Activated CD4-positive, alpha-beta T cell treated with anti-CD3 and anti-CD28 coated beads, Interleukin-2, amount 10 ng/mL, durations not matched to agents 7 days and 5 days (primary cell): Measurements from ENCODE around the gene SEMA4F. TPM values are rescaled to one million over a fixed set of nuclear protein-coding genes. Genes with fewer than 3 reads are reported as not detected.
A peak's percentile ranks its signal among the peaks of the same experiment; 100 is the strongest.

Source experiments
- CTCF ChIA-PET: fragments of 350-600 bp; sonication (Branson Sonifier 250); formaldehyde crosslinking; loops from one replicate; lab custom pipeline; 2021; ENCODE audit warnings: antibody characterized with exemption; lab: Charles Lee
- POLR2A ChIA-PET: fragments of 350-600 bp; sonication (Branson Sonifier 250); formaldehyde crosslinking; loops from one replicate; lab custom pipeline; 2021; ENCODE audit warnings: antibody characterized with exemption; lab: Charles Lee
- DNase-seq: peaks from one replicate; pipeline ENCODE4 v3.0.0-alpha.2; 2020
- H3K27ac Mint-ChIP-seq: one replicate; pipeline ENCODE4 v1.8.0; 2021; ENCODE audit warnings: mild to moderate bottlenecking, moderate library complexity, mixed read lengths
- H3K27me3 Mint-ChIP-seq: one replicate; pipeline ENCODE4 v1.8.0; 2021; ENCODE audit warnings: mixed read lengths
- H3K36me3 Mint-ChIP-seq: one replicate; pipeline ENCODE4 v1.8.0; 2021; ENCODE audit warnings: low read depth, mixed read lengths
- H3K4me1 Mint-ChIP-seq: one replicate; pipeline ENCODE4 v1.8.0; 2021; ENCODE audit warnings: mixed read lengths
- H3K4me3 Mint-ChIP-seq: one replicate; pipeline ENCODE4 v1.8.0; 2021; ENCODE audit warnings: mild to moderate bottlenecking, moderate library complexity, mixed read lengths
- H3K9me3 Mint-ChIP-seq: one replicate; pipeline ENCODE4 v1.8.0; 2021; ENCODE audit warnings: mixed read lengths
- total RNA-seq, 2 experiments: library from RNA; stranded (reverse); gene quantifications; one replicate each; pipeline ENCODE4 v1.2.3, GENCODE V29; 2021

Gene SEMA4F
- total RNA-seq, 2 experiments from 2014 or later, result 6.5 to 8.3 TPM

GRCh38 chr2:74673826-74674528 is 19.9 kb downstream of the SEMA4F start:
- Mint-ChIP-seq H3K4me3 (no peak overlapping the region), H3K9me3 (no peaks in the 10 kb centered on the region), H3K36me3 (peaks cover 3% of the 10 kb centered on the region), H3K4me1 (no peaks in the 10 kb centered on the region), H3K27ac (no peak overlapping the region), H3K27me3 (no peaks in the 10 kb centered on the region)
- POLR2A ChIA-PET, result no interaction called here
- CTCF ChIA-PET, result no interaction called here
- DNase-seq, result no peak

DNA sequence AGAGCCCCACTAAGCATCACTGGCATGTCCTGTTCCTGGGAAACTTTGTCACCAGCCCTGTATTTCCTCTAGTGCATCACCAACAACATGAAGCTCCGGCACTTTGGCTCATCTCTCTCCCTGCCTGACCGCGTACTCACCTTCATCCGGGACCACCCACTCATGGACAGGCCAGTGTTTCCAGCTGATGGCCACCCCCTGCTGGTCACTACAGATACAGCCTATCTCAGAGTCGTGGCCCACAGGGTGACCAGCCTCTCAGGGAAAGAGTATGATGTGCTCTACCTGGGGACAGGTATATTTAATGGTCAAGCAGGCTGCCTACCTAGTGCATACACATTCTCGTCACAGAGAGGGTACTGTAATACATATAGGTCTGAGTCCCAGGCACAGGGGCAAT is 21.0 kb downstream of the SEMA4F start:
- no peak overlapping the region for H3K4me3 Mint-ChIP-seq
- H3K4me1 Mint-ChIP-seq, result no peaks in the 10 kb centered on the region
- H3K27ac Mint-ChIP-seq, result no peak overlapping the region
- no peaks in the 10 kb centered on the region for H3K9me3 Mint-ChIP-seq
- POLR2A ChIA-PET, result no interaction called here
- no peak for DNase-seq
- CTCF ChIA-PET, result interaction anchor here (1.2 kb wide), 1 partner anchor 13 kb away, joined by 3 read pairs; no protein-coding TSS in a partner anchor
- H3K27me3 Mint-ChIP-seq, result no peaks in the 10 kb centered on the region
- peaks cover 3% of the 10 kb centered on the region for H3K36me3 Mint-ChIP-seq

DNA sequence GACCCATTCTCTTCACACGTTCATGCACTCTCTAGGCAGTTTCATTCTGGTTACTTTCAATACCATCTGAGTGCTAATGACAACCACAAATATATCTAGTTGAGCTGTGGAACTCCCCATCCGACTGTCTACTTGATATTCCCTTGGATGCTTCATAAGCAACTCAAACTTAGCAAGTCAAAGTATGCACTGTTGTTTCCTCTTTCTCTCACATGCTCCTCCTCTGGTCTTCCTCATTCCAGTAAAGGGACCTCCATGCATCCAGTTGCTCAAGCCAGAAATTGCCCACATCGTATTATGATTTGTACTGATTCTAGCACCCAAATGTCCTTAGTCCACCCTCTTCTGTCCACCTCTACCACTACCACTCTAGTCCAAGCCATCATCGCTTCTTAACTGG is 22.3 kb downstream of the SEMA4F start:
- Mint-ChIP-seq H3K9me3 (no peaks in the 10 kb centered on the region), H3K4me3 (no peak overlapping the region), H3K4me1 (no peaks in the 10 kb centered on the region), H3K27ac (no peak overlapping the region), H3K36me3 (peaks cover 3% of the 10 kb centered on the region), H3K27me3 (no peaks in the 10 kb centered on the region)
- ChIA-PET CTCF (interaction anchor here (0.9 kb wide), 1 partner anchor 42 kb away, joined by 3 read pairs; no protein-coding TSS in a partner anchor), POLR2A (no interaction called here)
- DNase-seq, result no peak

DNA sequence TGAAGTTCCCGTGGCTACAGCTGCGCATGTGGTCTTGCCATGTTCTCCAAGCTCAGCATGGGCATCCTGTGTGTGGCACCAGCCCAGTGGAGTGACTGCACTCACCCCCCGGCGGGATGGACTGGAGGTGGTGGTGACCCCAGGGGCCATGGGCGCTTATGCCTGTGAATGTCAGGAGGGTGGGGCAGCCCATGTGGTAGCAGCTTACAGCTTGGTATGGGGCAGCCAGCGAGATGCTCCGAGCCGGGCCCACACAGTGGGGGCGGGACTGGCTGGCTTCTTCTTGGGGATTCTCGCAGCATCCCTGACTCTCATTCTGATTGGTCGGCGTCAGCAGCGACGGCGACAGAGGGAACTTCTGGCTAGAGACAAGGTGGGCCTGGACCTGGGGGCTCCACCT is 25.6 kb downstream of the SEMA4F start:
- CTCF ChIA-PET, result no interaction called here
- Mint-ChIP-seq H3K27ac (no peak overlapping the region), H3K4me1 (no peaks in the 10 kb centered on the region), H3K27me3 (no peaks in the 10 kb centered on the region), H3K36me3 (peaks cover 3% of the 10 kb centered on the region), H3K4me3 (no peak overlapping the region), H3K9me3 (no peaks in the 10 kb centered on the region)
- no peak for DNase-seq
- POLR2A ChIA-PET, result no interaction called here

- H3K27me3 Mint-ChIP-seq, result no peaks in the 10 kb centered on the region
- POLR2A ChIA-PET, result no interaction called here
- no peaks in the 10 kb centered on the region for H3K4me1 Mint-ChIP-seq
- H3K9me3 Mint-ChIP-seq, result no peaks in the 10 kb centered on the region
- DNase-seq, result no peak
- H3K27ac Mint-ChIP-seq, result no peak overlapping the region
- H3K36me3 Mint-ChIP-seq, result no peaks in the 10 kb centered on the region
- CTCF ChIA-PET, result no interaction called here
- H3K4me3 Mint-ChIP-seq, result no peak overlapping the region
Measured at GRCh38 chr2:74682501-74682900, 28.5 kb downstream of the SEMA4F start.

- no peaks in the 10 kb centered on the region for H3K4me1 Mint-ChIP-seq
- H3K36me3 Mint-ChIP-seq, result no peaks in the 10 kb centered on the region
- H3K4me3 Mint-ChIP-seq, result no peak overlapping the region
- POLR2A ChIA-PET, result no interaction called here
- CTCF ChIA-PET, result no interaction called here
- no peak overlapping the region for H3K27ac Mint-ChIP-seq
- no peak for DNase-seq
- H3K27me3 Mint-ChIP-seq, result peaks cover 2% of the 10 kb centered on the region
- H3K9me3 Mint-ChIP-seq, result no peaks in the 10 kb centered on the region
Measured at GRCh38 chr2:74685408-74685807, 31.4 kb downstream of the SEMA4F start.

GRCh38 chr2:74688881-74689280 is 34.8 kb downstream of the SEMA4F start:
- Mint-ChIP-seq H3K36me3 (no peaks in the 10 kb centered on the region), H3K27ac (no peak overlapping the region), H3K27me3 (peaks cover 2% of the 10 kb centered on the region), H3K4me3 (no peak overlapping the region), H3K9me3 (no peaks in the 10 kb centered on the region), H3K4me1 (no peaks in the 10 kb centered on the region)
- DNase-seq, result no peak
- ChIA-PET CTCF (interaction anchor here (1.3 kb wide), 1 partner anchor 14 kb away, joined by 4 read pairs; no protein-coding TSS in a partner anchor), POLR2A (no interaction called here)

DNA sequence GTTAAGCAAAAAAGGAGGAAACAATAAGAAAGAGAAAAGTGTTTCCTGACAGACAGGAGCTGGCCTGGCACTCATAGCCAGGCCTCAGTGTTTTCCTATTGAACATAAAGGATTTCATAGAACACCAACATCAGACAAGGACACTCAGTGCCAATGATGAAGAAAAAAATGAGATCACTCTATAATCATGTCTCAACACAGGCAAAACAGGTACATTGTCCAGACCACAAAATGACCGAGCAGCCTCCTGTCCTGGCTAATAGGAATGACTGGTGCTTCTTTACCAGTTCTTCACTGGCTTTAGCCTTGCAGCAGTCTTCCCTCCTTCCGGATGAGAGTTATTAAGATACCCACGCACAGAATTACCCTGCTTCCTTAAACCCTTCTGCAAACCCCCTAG is 35.6 kb downstream of the SEMA4F start:
- Mint-ChIP-seq H3K4me1 (no peaks in the 10 kb centered on the region), H3K4me3 (no peak overlapping the region), H3K27ac (no peak overlapping the region), H3K9me3 (no peaks in the 10 kb centered on the region), H3K36me3 (no peaks in the 10 kb centered on the region), H3K27me3 (peaks cover 4% of the 10 kb centered on the region)
- no peak for DNase-seq
- ChIA-PET CTCF (interaction anchor here (1.3 kb wide), 1 partner anchor 13 kb away, joined by 4 read pairs; no protein-coding TSS in a partner anchor), POLR2A (no interaction called here)

DNA sequence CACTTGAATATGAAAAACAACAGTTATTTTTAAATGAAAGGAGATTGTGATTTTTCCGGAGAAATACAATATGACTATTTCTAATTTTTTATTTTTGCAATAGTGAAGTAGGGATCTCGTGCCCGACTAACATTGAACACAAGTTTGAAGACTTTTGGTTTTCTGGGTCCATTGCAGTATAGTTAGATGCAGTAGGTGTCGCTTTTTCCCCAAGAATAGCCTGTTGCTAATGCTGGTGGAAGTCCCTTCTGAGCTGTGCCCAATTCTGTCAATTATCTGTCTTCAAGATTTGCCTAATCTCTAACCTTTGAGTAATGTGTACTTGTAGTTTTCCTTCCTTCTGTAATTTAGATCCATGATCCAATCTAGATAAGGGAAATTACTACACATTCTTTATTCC is 36.5 kb downstream of the SEMA4F start:
- no peaks in the 10 kb centered on the region for H3K9me3 Mint-ChIP-seq
- ChIA-PET CTCF (interaction anchor here (0.9 kb wide), 1 partner anchor 185 kb away, joined by 3 read pairs; no protein-coding TSS in a partner anchor), POLR2A (no interaction called here)
- no peak overlapping the region for H3K4me3 Mint-ChIP-seq
- H3K36me3 Mint-ChIP-seq, result no peaks in the 10 kb centered on the region
- no peak overlapping the region for H3K27ac Mint-ChIP-seq
- peaks cover 4% of the 10 kb centered on the region for H3K27me3 Mint-ChIP-seq
- H3K4me1 Mint-ChIP-seq, result no peaks in the 10 kb centered on the region
- peak; percentile 48 for DNase-seq

DNA sequence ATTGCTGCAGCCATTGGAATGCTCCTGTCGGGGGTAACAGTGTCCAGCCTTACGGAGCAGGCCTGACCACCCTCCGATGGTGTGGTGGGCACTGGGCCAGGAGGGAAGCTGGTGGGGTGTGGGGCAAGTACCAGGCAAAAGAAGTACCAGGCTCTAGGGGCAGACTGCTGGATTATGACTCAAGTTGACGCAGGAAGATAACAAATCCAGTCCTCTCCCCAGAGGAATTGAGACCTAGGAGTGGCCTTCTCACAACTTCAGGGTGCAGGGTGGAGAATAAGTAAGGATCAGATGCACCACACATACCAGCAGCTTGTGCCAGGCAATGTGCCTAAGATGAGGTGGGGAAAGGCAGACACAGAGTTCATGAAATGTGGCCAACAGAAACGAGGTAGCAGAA is 37.9 kb downstream of the SEMA4F start:
- Mint-ChIP-seq H3K9me3 (no peaks in the 10 kb centered on the region), H3K36me3 (no peaks in the 10 kb centered on the region), H3K4me3 (no peak overlapping the region), H3K4me1 (no peaks in the 10 kb centered on the region), H3K27me3 (peaks cover 4% of the 10 kb centered on the region), H3K27ac (no peak overlapping the region)
- no peak for DNase-seq
- CTCF ChIA-PET, result interaction anchor here (1.1 to 1.5 kb wide), 3 partner anchors 11 to 22 kb away, joined by 3 to 4 read pairs (median 3); no protein-coding TSS in a partner anchor
- POLR2A ChIA-PET, result no interaction called here

GRCh38 chr2:74693213-74693612 is 39.2 kb downstream of the SEMA4F start:
- H3K36me3 Mint-ChIP-seq, result no peaks in the 10 kb centered on the region
- H3K4me3 Mint-ChIP-seq, result no peak overlapping the region
- POLR2A ChIA-PET, result no interaction called here
- no peaks in the 10 kb centered on the region for H3K9me3 Mint-ChIP-seq
- H3K4me1 Mint-ChIP-seq, result no peaks in the 10 kb centered on the region
- CTCF ChIA-PET, result interaction anchor here (1.4 to 1.5 kb wide), 2 partner anchors 9 to 21 kb away, joined by 3 to 4 read pairs; no protein-coding TSS in a partner anchor
- H3K27me3 Mint-ChIP-seq, result peaks cover 4% of the 10 kb centered on the region
- H3K27ac Mint-ChIP-seq, result no peak overlapping the region
- no peak for DNase-seq

DNA sequence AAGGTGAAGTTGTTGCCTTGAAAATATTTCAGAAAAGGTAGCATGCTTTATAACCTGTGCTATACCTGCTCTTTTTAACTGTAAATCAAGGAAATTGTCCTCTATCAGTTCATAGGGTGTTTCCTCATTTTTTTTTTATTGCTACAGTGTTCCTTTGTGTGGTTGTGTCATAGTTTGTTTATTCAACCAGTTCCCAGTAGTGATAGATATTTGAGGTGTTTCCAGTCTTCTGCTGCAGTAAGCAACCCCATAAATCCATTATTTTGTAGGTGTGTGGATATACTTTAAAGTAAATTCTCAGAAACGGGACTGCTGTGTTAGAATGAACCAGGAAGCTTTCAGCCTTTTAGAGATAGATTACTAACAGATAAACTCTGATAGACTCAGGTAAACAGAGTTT is 39.6 kb downstream of the SEMA4F start:
- Mint-ChIP-seq H3K27me3 (peaks cover 4% of the 10 kb centered on the region), H3K4me3 (no peak overlapping the region), H3K27ac (no peak overlapping the region), H3K36me3 (no peaks in the 10 kb centered on the region), H3K9me3 (no peaks in the 10 kb centered on the region), H3K4me1 (no peaks in the 10 kb centered on the region)
- POLR2A ChIA-PET, result no interaction called here
- no peak for DNase-seq
- CTCF ChIA-PET, result interaction anchor here (0.9 to 1.4 kb wide), 2 partner anchors 10 to 15 kb away, joined by 3 to 4 read pairs; no protein-coding TSS in a partner anchor

DNA sequence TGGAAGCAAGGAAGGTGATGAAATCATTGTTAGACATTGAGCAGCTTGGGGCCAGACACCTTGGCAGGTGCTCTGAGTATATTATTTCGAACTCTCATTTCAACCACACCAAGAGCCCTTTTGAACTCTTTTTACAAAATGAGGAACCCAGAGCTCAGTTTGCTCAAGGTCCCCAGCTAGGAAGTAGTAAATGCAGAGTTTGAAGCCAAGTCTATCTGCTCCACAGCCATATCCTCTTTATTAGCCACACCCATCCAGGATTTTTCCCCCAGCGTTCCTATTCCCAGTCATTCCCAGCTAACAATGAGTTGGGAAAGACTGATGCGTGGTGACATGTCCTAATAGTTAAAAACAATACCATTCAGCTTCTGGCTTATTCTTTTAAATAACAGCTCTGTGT is 40.2 kb downstream of the SEMA4F start:
- DNase-seq, result no peak
- Mint-ChIP-seq H3K9me3 (no peaks in the 10 kb centered on the region), H3K27me3 (peaks cover 4% of the 10 kb centered on the region), H3K27ac (no peak overlapping the region), H3K4me3 (no peak overlapping the region), H3K36me3 (no peaks in the 10 kb centered on the region), H3K4me1 (no peaks in the 10 kb centered on the region)
- ChIA-PET CTCF (interaction anchor here (0.9 to 1.4 kb wide), 2 partner anchors 11 to 16 kb away, joined by 3 to 4 read pairs; no protein-coding TSS in a partner anchor), POLR2A (interaction anchor here (0.6 kb wide), 1 partner anchor 351 kb away, joined by 5 read pairs; no protein-coding TSS in a partner anchor)
